Neural cell (in vitro differentiated cells): ENCODE results near the gene UBC.

Experiments
- EZH2 ChIP-seq: fragments of 200-600, 300-800 bp; shearing (Covaris generic), sonication (generic); IDR thresholded peaks from 2 replicates; pipeline ENCODE4 v1.6.1; 2014; ENCODE audit warnings: antibody characterized with exemption, low read length, borderline replicate concordance, mild to moderate bottlenecking; ENCODE audit not compliant: insufficient read depth, poor library complexity, severe bottlenecking
- SMC3 ChIP-seq: fragments of 450-650 bp; conservative IDR thresholded peaks from 2 replicates; pipeline ENCODE4 v1.6.1; 2014; ENCODE audit warnings: antibody characterized with exemption, mild to moderate bottlenecking, moderate library complexity; ENCODE audit not compliant: poor library complexity
- TAF1 ChIP-seq: IDR thresholded peaks from 2 replicates; pipeline ENCODE4 v1.6.1; 2012; ENCODE audit warnings: low read depth
- TF ChIP-seq, protein P1 (sequence below): fragments of 450-650 bp; IDR thresholded peaks from 2 replicates; pipeline ENCODE4 v1.5.1; 2014; ENCODE audit warnings: antibody characterized with exemption, mild to moderate bottlenecking, moderate library complexity; ENCODE audit not compliant: poor library complexity, severe bottlenecking
- TF ChIP-seq, protein P2 (sequence below): IDR thresholded peaks from 2 replicates; pipeline ENCODE4 v1.6.1; 2012; ENCODE audit warnings: borderline replicate concordance

DNA sequence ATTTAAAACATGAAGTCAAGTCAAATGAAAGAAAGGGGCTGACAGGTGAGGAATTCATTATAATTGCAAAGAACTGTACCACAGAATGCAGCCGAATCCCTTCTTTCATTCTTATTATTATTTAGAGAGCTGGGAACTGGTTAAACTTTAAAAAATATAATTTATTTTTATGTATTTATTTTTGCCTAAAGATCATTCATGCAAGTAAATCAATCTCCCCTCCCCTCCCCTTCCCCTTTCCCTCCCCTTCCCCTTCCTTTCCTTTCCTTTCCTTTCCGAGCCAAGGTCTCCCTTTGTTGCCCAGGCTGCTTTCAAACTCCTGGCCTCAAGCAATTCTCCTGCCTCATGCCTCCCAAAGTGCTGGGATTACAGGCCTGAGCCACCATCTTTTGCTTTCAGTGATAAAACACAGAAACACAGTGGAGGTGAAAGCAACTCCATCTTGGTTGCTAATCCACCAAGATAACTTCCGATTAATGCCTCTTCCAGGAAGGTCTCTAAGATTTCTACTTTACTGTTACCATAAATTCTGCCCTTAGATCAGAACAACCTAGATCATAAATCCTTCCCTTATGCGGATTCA lies 6.0 kb upstream of the UBC start:
- TF ChIP-seq, protein P1, sequence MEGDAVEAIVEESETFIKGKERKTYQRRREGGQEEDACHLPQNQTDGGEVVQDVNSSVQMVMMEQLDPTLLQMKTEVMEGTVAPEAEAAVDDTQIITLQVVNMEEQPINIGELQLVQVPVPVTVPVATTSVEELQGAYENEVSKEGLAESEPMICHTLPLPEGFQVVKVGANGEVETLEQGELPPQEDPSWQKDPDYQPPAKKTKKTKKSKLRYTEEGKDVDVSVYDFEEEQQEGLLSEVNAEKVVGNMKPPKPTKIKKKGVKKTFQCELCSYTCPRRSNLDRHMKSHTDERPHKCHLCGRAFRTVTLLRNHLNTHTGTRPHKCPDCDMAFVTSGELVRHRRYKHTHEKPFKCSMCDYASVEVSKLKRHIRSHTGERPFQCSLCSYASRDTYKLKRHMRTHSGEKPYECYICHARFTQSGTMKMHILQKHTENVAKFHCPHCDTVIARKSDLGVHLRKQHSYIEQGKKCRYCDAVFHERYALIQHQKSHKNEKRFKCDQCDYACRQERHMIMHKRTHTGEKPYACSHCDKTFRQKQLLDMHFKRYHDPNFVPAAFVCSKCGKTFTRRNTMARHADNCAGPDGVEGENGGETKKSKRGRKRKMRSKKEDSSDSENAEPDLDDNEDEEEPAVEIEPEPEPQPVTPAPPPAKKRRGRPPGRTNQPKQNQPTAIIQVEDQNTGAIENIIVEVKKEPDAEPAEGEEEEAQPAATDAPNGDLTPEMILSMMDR = no peak
- TF ChIP-seq EZH2 = no peak
- TF ChIP-seq TAF1 = no peak
- no peak for TF ChIP-seq SMC3
- TF ChIP-seq, protein P2, sequence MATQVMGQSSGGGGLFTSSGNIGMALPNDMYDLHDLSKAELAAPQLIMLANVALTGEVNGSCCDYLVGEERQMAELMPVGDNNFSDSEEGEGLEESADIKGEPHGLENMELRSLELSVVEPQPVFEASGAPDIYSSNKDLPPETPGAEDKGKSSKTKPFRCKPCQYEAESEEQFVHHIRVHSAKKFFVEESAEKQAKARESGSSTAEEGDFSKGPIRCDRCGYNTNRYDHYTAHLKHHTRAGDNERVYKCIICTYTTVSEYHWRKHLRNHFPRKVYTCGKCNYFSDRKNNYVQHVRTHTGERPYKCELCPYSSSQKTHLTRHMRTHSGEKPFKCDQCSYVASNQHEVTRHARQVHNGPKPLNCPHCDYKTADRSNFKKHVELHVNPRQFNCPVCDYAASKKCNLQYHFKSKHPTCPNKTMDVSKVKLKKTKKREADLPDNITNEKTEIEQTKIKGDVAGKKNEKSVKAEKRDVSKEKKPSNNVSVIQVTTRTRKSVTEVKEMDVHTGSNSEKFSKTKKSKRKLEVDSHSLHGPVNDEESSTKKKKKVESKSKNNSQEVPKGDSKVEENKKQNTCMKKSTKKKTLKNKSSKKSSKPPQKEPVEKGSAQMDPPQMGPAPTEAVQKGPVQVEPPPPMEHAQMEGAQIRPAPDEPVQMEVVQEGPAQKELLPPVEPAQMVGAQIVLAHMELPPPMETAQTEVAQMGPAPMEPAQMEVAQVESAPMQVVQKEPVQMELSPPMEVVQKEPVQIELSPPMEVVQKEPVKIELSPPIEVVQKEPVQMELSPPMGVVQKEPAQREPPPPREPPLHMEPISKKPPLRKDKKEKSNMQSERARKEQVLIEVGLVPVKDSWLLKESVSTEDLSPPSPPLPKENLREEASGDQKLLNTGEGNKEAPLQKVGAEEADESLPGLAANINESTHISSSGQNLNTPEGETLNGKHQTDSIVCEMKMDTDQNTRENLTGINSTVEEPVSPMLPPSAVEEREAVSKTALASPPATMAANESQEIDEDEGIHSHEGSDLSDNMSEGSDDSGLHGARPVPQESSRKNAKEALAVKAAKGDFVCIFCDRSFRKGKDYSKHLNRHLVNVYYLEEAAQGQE = no peak
